ENCODE measurements around the gene SND1.

DNA sequence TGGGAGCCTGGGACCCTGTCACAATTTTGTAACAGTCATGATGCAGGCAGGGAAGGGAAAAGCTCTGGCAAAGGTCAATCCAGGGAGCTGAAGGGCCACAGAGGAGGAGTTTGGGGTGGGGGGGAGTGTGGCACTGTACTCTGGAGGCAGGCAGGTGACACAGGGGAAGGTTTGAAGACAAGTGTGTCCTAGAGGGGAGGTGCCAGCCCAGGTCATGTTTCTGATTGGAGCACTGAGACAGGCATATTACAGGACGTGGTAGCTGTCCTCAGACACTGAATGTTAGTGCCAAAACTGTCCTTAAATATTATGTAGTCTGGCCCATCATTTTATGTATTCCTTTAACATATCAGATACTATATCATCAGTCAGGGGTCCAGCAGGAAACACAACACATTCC lies 454.8 kb downstream of the SND1 start:
- TF ChIP-seq CREB1 (IDR thresholded peaks at IDR 0.05; ENCODE audit: low read depth) = no peak
- TF ChIP-seq, protein P1, sequence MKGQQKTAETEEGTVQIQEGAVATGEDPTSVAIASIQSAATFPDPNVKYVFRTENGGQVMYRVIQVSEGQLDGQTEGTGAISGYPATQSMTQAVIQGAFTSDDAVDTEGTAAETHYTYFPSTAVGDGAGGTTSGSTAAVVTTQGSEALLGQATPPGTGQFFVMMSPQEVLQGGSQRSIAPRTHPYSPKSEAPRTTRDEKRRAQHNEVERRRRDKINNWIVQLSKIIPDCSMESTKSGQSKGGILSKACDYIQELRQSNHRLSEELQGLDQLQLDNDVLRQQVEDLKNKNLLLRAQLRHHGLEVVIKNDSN (IDR thresholded peaks at IDR 0.05) = no peak
- TF ChIP-seq, protein P2, sequence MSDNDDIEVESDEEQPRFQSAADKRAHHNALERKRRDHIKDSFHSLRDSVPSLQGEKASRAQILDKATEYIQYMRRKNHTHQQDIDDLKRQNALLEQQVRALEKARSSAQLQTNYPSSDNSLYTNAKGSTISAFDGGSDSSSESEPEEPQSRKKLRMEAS (IDR thresholded peaks at IDR 0.05) = no peak
- TF ChIP-seq, protein P3, sequence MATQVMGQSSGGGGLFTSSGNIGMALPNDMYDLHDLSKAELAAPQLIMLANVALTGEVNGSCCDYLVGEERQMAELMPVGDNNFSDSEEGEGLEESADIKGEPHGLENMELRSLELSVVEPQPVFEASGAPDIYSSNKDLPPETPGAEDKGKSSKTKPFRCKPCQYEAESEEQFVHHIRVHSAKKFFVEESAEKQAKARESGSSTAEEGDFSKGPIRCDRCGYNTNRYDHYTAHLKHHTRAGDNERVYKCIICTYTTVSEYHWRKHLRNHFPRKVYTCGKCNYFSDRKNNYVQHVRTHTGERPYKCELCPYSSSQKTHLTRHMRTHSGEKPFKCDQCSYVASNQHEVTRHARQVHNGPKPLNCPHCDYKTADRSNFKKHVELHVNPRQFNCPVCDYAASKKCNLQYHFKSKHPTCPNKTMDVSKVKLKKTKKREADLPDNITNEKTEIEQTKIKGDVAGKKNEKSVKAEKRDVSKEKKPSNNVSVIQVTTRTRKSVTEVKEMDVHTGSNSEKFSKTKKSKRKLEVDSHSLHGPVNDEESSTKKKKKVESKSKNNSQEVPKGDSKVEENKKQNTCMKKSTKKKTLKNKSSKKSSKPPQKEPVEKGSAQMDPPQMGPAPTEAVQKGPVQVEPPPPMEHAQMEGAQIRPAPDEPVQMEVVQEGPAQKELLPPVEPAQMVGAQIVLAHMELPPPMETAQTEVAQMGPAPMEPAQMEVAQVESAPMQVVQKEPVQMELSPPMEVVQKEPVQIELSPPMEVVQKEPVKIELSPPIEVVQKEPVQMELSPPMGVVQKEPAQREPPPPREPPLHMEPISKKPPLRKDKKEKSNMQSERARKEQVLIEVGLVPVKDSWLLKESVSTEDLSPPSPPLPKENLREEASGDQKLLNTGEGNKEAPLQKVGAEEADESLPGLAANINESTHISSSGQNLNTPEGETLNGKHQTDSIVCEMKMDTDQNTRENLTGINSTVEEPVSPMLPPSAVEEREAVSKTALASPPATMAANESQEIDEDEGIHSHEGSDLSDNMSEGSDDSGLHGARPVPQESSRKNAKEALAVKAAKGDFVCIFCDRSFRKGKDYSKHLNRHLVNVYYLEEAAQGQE (IDR thresholded peaks at IDR 0.05; ENCODE audit: low read depth) = no peak

Measured in Ishikawa (cell line).